Right lobe of liver (tissue), 4 donors: Measurements from ENCODE around the gene HACE1.

Experiments
- POLR2A ChIP-seq: fragments of 450-650 bp; IDR thresholded peaks from one replicate; pipeline ENCODE4 v1.6.1; 2017; ENCODE audit warnings: antibody characterized with exemption, mild to moderate bottlenecking
- TF ChIP-seq, protein P1 (sequence below), 4 donors: fragments of 200-600 bp in 3 of 4; fragments of 450-650 bp in 1 of 4; IDR thresholded peaks; one replicate each; pipeline versions ENCODE4 v1.5.1 to v1.8.0; 2016 to 2022; ENCODE audit warnings: antibody characterized with exemption in 4 of 4, mild to moderate bottlenecking in 2 of 4
- donor health status: DM: no; HTN: no; CAD: no.
- donor health status: DM: no; HTN: no; CAD: no.
- donor health status: DM: no; HTN: yes; CAD: no.

DNA sequence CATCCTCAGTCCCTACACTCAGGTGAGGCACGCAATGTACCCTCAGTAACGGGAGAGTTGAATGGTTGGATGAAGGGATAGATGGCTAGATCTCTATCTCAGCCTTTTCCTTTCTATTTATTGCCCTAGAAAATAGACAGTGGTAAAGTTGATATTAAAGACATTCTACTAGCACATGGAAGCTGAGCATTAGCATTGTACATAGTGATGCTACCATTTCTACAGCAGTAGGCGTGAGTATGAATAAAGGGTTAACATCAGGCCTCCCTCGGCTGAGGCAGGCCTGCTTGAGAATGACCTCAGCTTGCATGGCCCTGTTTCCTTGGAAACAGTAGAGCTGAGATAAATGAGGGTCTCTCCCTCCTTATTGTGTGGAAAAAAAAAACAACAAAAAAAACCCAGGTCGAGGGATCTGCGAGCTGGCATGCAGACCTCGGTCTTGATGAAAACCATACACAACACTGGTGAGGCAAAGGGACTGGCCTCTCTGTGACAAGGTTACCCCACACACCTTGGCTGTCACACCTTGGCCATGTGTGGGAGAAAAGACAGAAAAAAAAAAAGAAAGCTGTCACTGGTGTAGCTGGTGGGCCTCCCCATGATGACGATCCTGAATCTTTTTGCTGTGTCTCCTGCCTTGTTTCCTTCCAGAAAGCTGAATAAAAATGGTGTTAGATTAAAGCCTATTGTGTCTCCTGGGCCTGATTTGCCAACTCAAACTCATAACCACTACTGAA lies 160.0 kb downstream of the HACE1 start:
- TF ChIP-seq, protein P1, sequence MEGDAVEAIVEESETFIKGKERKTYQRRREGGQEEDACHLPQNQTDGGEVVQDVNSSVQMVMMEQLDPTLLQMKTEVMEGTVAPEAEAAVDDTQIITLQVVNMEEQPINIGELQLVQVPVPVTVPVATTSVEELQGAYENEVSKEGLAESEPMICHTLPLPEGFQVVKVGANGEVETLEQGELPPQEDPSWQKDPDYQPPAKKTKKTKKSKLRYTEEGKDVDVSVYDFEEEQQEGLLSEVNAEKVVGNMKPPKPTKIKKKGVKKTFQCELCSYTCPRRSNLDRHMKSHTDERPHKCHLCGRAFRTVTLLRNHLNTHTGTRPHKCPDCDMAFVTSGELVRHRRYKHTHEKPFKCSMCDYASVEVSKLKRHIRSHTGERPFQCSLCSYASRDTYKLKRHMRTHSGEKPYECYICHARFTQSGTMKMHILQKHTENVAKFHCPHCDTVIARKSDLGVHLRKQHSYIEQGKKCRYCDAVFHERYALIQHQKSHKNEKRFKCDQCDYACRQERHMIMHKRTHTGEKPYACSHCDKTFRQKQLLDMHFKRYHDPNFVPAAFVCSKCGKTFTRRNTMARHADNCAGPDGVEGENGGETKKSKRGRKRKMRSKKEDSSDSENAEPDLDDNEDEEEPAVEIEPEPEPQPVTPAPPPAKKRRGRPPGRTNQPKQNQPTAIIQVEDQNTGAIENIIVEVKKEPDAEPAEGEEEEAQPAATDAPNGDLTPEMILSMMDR (IDR thresholded peaks at IDR 0.05) = no peak
- no peak for TF ChIP-seq POLR2A
